Thoracic aorta (tissue), 2 donors: ENCODE measurements around the gene AFAP1L1. TPM values are rescaled to one million over a fixed set of nuclear protein-coding genes. Genes with fewer than 3 reads are reported as not detected.

Experiments
- ATAC-seq: fragments of 150-250 bp; one replicate; pipeline ENCODE4 v1.8.0; 2017; ENCODE audit warnings: low read depth; ENCODE audit not compliant: insufficient number of reproducible peaks, low FRiP score
- DNase-seq: peaks from one replicate; pipeline ENCODE4 v3.0.0-alpha.2; 2020; ENCODE audit warnings: low spot score
- H3K27ac ChIP-seq, 2 donors: fragments of 200-600 bp; sonication (generic); 1 replicate in 1 of 2; 2 replicates in 1 of 2; pipeline ENCODE4 v1.5.1; 2016; ENCODE audit warnings: mild to moderate bottlenecking in 2 of 2, moderate library complexity in 2 of 2
- H3K27me3 ChIP-seq: fragments of 200-600 bp; sonication (generic); replicated peaks from 2 replicates; pipeline ENCODE4 v1.6.0; 2016; ENCODE audit warnings: mild to moderate bottlenecking; ENCODE audit not compliant: insufficient read depth
- H3K36me3 ChIP-seq: fragments of 200-600 bp; sonication (generic); one replicate; pipeline ENCODE4 v1.5.1; 2016
- H3K4me1 ChIP-seq, 2 donors: fragments of 200-600 bp; sonication (generic); 1 replicate in 1 of 2; 2 replicates in 1 of 2; pipeline versions ENCODE4 v1.5.1 to v1.6.0; 2016; ENCODE audit warnings: low read depth in 2 of 2, mild to moderate bottlenecking in 1 of 2; ENCODE audit not compliant: control insufficient read depth in 1 of 2
- H3K4me3 ChIP-seq: fragments of 200-600 bp; sonication (generic); 2 replicates; pipeline ENCODE4 v1.5.1; 2016; ENCODE audit warnings: mild to moderate bottlenecking
- H3K9me3 ChIP-seq: fragments of 200-600 bp; sonication (generic); 2 replicates; pipeline ENCODE4 v1.5.1; 2016
- CTCF ChIP-seq: fragments of 200-600 bp; sonication (generic); IDR thresholded peaks from one replicate; pipeline ENCODE4 v1.5.1; 2019; ENCODE audit warnings: antibody characterized with exemption
- total RNA-seq, 2 donors: library from RNA; depleted of rRNA; stranded (reverse); fragments of >200 nt; gene quantifications; one replicate each; pipeline versions ENCODE4 v1.1.0 to v1.2.3, GENCODE V29; 2016

Gene AFAP1L1
- total RNA-seq, 2 donors from 2014 or later: 6.8 to 10.4 TPM

- Histone ChIP-seq H3K4me1 (peaks cover 4 to 14% of the 10 kb centered on the region in 2 donors), H3K27me3 (no peaks in the 10 kb centered on the region), H3K4me3 (no peak overlapping the region), H3K9me3 (no peaks in the 10 kb centered on the region), H3K27ac (no peak overlapping the region), H3K36me3 (peaks cover 21% of the 10 kb centered on the region)
- TF ChIP-seq CTCF: no peak
- DNase-seq (no peak), ATAC-seq (no peak)
These were observed 82.3 kb downstream of the AFAP1L1 start for GRCh38 chr5:149353911-149354310.

GRCh38 chr5:149355688-149356087, 84.0 kb downstream of the AFAP1L1 start:
- Histone ChIP-seq H3K4me3 (no peak overlapping the region), H3K36me3 (peaks cover 5% of the 10 kb centered on the region), H3K4me1 (peaks cover 4 to 14% of the 10 kb centered on the region in 2 donors), H3K9me3 (no peaks in the 10 kb centered on the region), H3K27me3 (no peaks in the 10 kb centered on the region), H3K27ac (no peak overlapping the region)
- no peak for DNase-seq
- no peak for TF ChIP-seq CTCF
- ATAC-seq: no peak

DNA sequence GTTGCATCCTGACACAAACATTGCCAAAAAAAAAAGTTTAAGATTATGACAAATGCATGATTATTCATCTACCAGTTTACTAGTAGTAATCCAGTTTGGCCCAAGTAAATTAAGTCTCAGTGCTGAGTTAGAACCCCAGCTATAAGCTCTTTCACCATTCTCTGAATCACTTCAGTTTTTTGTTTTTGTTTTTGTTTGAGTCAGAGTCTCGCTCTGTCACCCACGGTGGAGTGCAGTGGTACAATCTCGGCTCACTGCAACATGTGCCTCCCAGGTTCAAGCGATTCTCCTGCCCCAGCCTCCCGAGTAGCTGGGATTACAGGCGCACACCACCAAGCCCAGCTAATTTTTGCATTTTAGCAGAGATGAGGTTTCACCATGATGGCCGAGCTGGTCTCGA, 84.7 kb downstream of the AFAP1L1 start:
- no peak overlapping the region for H3K27ac ChIP-seq
- no peaks in the 10 kb centered on the region for H3K9me3 ChIP-seq
- no peak overlapping the region for H3K4me3 ChIP-seq
- H3K27me3 ChIP-seq: no peaks in the 10 kb centered on the region
- H3K4me1 ChIP-seq: peaks cover 4 to 14% of the 10 kb centered on the region in 2 donors
- DNase-seq (no peak), ATAC-seq (no peak)
- TF ChIP-seq CTCF: no peak
- H3K36me3 ChIP-seq: no peaks in the 10 kb centered on the region

GRCh38 chr5:149357370-149358293, 86.0 kb downstream of the AFAP1L1 start, which contains the start of gene PCYOX1L:
PCYOX1L (plus strand) TSS chr5:149358046; CDS start chr5:149358069, 23 bp downstream.
- H3K36me3 ChIP-seq: no peaks in the 10 kb centered on the region
- H3K4me3 ChIP-seq: peak within 1 kb of the TSS; percentile 87
- H3K4me1 ChIP-seq: peaks cover 4 to 14% of the 10 kb centered on the region in 2 donors
- H3K27ac ChIP-seq: peak within 1 kb of the TSS; percentile 44 to 63
- TF ChIP-seq CTCF: no peak
- DNase-seq (peak; percentile 85), ATAC-seq (peak; percentile 83)
- H3K27me3 ChIP-seq: no peaks in the 10 kb centered on the region
- H3K9me3 ChIP-seq: no peaks in the 10 kb centered on the region

GRCh38 chr5:149358294-149358651, 86.6 kb downstream of the AFAP1L1 start:
- no peaks in the 10 kb centered on the region for H3K9me3 ChIP-seq
- peak overlapping the region; percentile 44 to 63 for H3K27ac ChIP-seq
- no peaks in the 10 kb centered on the region for H3K27me3 ChIP-seq
- ATAC-seq (no peak), DNase-seq (no peak)
- no peak for TF ChIP-seq CTCF
- peaks cover 4 to 14% of the 10 kb centered on the region in 2 donors for H3K4me1 ChIP-seq
- H3K4me3 ChIP-seq: peak overlapping the region; percentile 87
- no peaks in the 10 kb centered on the region for H3K36me3 ChIP-seq
